GM18499 (cell line): ENCODE data around the gene ACSL5.
"Not testable (repeated sequence)": the region's sequence is repeated elsewhere in the genome, so short reads cannot be mapped to it uniquely, and the experiment has no call there.

ENCODE experiments used
- ATAC-seq: cut with Tn5 transposase; IDR thresholded peaks from one replicate; pipeline ENCODE4 v1.9.1; 2021; ENCODE audit warnings: moderate number of reproducible peaks; ENCODE audit not compliant: insufficient read depth, unreplicated experiment

Gene ACSL5

GRCh38 chr10:112454910-112455779 is 81.2 kb downstream of the ACSL5 start:
- no peak for ATAC-seq

DNA sequence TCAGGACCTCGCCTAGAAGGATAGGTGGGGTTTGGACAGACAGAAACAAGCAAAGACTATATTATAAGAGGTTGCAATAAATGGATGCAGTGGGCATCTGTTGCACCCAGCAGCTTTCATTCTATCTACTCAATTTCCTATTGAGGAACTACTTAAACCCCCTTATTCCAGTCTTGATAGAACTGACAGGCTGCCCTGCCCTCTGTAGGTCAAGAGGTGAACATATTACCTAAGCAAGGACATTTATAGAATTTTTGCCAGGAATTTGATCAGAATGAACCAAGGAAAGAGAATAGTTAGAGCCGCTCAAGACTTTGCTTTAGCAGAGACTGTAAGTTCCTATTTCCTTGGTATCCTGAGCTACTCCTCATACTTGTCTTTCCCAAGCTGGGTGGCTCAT is 82.6 kb downstream of the ACSL5 start:
- ATAC-seq = no peak

DNA sequence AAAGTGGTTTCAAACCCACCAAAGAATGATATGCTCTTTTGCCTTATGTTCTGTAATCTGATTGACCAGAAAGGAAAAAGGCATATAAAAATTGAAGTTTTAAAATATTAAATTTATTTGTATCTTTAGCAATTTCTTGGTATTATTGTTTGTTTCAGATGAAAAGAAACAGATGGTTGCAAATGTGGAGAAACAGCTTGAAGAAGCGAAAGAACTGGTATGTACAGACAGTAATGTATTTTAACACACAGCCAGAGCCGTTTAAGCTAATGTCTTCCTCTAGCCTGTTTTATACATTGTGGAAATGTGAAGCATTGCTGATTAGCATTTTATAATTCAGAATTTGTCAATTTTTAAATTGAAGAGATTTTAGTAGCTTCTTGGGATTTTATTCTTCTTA is 86.5 kb downstream of the ACSL5 start:
- ATAC-seq = no peak

GRCh38 chr10:112461029-112461887 is 87.3 kb downstream of the ACSL5 start:
- no peak for ATAC-seq

DNA sequence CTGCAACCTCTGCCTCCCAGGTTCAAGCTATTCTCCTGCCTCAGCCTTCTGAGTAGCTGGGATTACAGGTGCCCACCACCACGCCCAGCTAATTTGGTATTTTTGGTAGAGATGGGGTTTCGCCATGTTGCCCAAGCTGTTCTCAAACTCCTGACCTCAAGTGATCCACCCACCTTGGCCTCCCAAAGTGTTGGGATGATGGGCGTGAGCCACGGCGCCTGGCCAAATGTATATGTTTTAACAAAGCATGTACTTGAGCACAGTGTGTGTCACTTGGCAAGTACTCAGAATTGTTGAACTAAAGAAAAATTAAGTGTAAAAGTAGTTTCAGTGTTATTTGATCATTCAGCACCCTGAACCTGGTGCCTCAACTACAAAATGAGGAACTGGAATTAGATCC is 90.2 kb downstream of the ACSL5 start:
- ATAC-seq = not testable (repeated sequence)

DNA sequence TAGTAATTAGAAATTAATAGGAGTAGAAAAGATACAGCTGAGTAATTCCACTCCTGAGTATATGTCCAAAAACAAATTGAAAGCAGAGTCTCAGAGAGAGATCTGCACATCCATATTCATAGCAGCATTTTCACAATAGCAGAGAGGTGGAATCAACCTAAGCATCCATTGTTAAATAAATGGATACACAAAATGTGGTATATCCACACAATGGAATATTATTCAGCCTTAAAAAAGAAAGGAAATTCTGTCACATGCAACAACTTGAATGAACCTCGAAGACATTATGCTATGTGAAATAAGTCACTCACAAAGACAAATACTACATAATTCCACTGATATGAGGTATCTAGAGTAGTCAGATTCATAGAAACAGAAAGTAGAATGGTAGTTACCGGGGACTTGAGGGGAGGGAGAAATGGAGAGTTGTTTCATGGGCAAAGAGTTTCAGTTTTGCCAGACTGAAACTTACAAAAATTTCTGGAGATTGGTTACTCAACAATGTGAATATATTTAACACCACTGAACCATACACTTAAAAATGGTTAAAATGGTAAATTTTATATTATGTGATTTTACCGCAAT is 91.5 kb downstream of the ACSL5 start:
- ATAC-seq = no peak

- ATAC-seq = no peak
Observed at GRCh38 chr10:112466802-112467201, 92.9 kb downstream of the ACSL5 start.

DNA sequence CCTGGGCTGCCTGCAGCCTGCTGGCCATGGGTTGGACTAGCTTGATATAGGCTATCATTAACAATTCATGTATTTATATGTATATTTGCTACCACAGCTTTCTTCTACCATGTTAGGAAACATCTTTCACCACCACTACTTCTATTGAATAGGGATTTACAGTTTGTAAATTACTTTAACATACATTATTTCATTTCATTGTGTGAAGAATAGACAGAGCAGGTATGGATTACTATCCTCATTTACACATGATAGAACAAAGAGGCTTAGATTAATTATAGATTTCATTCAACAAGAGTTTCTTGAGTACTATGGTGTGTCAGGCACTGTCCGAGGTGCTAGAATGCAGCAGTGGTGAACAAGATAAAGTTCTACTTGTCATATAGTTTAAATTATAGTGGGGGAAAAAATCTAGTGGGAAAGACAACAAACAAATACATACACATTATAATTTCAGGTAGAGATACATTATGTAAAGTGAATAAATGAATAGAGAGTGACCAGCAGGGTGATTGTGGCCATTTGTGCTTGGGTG is 93.7 kb downstream of the ACSL5 start:
- ATAC-seq = no peak

DNA sequence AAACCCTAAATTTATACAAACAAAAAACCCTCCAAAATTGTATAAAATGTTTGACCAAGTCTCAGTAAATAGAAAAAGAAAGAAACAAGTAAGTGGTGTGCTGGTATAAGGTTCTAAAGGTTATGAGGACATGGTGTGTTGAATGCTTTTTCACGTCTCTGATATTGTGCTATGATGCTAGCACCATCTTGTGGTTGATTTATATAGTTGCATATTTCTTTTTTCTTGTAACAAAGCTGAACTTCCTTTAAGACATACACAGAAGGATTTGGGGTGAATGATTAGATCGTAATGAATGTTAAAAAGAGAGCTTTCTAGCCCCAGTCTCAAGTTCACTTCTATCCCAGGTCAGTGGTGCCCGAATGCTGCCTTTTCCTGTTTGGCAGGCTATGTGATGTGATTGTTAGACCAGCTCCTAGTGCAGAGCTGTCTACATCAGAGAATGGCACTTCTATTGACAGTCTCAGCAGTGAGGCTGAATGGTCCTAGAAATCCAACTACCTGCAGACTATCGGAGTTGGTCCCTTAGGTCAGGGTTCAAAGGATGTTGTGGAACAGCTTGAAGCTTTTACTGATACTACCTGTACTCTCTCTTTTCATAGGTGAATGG is 98.1 kb downstream of the ACSL5 start:
- ATAC-seq = no peak

DNA sequence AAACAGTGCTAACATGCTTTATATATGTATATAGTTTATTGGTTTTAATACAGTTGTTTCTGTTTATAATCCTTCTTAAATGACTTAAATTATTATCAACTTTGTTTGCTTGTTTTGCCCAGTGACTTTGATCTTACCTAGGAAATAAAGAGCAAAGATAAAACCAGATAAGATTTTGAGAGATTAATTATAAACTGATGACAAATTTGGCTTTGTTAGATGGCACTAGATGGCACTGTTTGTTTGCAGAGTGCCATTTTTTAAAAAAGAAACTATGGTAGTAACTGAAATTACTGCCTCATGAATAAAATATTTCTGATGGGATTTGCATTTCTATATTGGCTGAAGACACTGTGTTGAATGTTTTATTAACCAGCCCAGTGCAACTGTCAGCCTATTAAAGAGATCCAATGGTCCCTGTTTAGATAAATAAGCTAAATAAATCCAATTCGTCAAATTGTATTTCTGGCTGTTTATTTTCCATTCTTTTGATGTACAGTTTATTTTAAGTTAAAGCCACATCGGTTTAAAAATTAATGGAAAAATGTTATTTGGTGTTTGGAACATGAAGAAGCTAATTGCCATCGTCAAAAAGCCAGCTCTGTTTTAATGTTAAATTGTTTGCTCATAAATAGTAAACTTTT is 101.8 kb downstream of the ACSL5 start:
- ATAC-seq = no peak
